Measurements from ENCODE around the gene EIF3A.

DNA sequence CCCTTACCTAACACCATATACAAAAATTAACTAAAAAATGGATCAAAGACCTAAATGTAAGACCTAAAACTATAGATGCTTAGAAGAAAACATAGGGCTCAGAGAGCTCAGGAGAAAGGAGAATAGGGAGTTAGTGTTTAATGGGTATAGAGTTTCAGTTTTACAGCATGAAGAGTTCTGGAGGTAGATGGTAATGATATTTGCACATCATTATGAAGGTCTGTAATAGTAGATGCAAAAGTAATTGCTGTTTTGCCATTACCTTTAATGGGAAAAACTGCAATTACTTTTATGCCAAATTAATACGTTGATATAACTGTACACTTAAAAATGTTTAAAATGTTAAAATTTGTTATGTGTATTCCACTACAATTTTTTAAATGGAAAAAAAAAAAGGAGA, 90.3 kb downstream of the EIF3A start:
- TF ChIP-seq, protein P1, sequence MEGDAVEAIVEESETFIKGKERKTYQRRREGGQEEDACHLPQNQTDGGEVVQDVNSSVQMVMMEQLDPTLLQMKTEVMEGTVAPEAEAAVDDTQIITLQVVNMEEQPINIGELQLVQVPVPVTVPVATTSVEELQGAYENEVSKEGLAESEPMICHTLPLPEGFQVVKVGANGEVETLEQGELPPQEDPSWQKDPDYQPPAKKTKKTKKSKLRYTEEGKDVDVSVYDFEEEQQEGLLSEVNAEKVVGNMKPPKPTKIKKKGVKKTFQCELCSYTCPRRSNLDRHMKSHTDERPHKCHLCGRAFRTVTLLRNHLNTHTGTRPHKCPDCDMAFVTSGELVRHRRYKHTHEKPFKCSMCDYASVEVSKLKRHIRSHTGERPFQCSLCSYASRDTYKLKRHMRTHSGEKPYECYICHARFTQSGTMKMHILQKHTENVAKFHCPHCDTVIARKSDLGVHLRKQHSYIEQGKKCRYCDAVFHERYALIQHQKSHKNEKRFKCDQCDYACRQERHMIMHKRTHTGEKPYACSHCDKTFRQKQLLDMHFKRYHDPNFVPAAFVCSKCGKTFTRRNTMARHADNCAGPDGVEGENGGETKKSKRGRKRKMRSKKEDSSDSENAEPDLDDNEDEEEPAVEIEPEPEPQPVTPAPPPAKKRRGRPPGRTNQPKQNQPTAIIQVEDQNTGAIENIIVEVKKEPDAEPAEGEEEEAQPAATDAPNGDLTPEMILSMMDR (IDR thresholded peaks at IDR 0.05): no peak
- no peak for TF ChIP-seq POLR2A (IDR thresholded peaks at IDR 0.05)
